GM23338 (cell line): ENCODE results near the gene CBX2. TPM values are rescaled to one million over a fixed set of nuclear protein-coding genes. Genes with fewer than 3 reads are reported as not detected.

Experiments used
- ATAC-seq: fragments of 200-7000 bp; cut with Tn5 transposase; 3 replicates; pipeline ENCODE4 v1.9.1; 2020
- DNase-seq: peaks from one replicate; pipeline ENCODE4 v3.0.0-alpha.2; 2015; ENCODE audit warnings: low spot score
- H2AFZ ChIP-seq: fragments of 200-600 bp; sonication (generic); 2 replicates; pipeline ENCODE4 v1.8.0; 2016; ENCODE audit warnings: antibody characterized with exemption, mild to moderate bottlenecking, moderate library complexity
- H3F3A ChIP-seq: fragments of 200-600 bp; sonication (generic); replicated peaks from 2 replicates; pipeline ENCODE4 v1.8.0; 2017; ENCODE audit warnings: antibody characterized with exemption, mixed run types, low read depth
- H3K27ac ChIP-seq: fragments of 200-600 bp; sonication (generic); 2 replicates; pipeline ENCODE4 v1.6.1; 2016; ENCODE audit warnings: low read depth
- H3K27me3 ChIP-seq: fragments of 200-600 bp; sonication (generic); 2 replicates; pipeline ENCODE4 v1.8.0; 2016; ENCODE audit warnings: mild to moderate bottlenecking, mixed run types, moderate library complexity; ENCODE audit not compliant: insufficient read depth
- H3K36me3 ChIP-seq: fragments of 200-600 bp; sonication (generic); 2 replicates; pipeline ENCODE4 v1.8.0; 2016; ENCODE audit warnings: mild to moderate bottlenecking; ENCODE audit not compliant: insufficient read depth
- H3K4me1 ChIP-seq: fragments of 200-600 bp; sonication (generic); 2 replicates; pipeline ENCODE4 v1.8.0; 2016; ENCODE audit warnings: mild to moderate bottlenecking, moderate library complexity; ENCODE audit not compliant: insufficient read depth
- H3K4me2 ChIP-seq: fragments of 200-600 bp; sonication (generic); 2 replicates; pipeline ENCODE4 v1.7.1; 2017; ENCODE audit warnings: mixed run types
- H3K4me3 ChIP-seq: fragments of 200-600 bp; sonication (generic); 2 replicates; pipeline ENCODE4 v1.6.1; 2016; ENCODE audit warnings: mixed run types
- H3K79me2 ChIP-seq: fragments of 200-600 bp; sonication (generic); replicated peaks from 2 replicates; pipeline ENCODE4 v1.8.0; 2017; ENCODE audit warnings: mild to moderate bottlenecking; ENCODE audit not compliant: insufficient read depth
- H3K9me2 ChIP-seq: fragments of 200-600 bp; sonication (generic); 2 replicates; pipeline ENCODE4 v1.8.0; 2017; ENCODE audit not compliant: insufficient read depth
- H4K20me1 ChIP-seq: fragments of 200-600 bp; sonication (generic); replicated peaks from 2 replicates; pipeline ENCODE4 v1.8.0; 2017; ENCODE audit warnings: mild to moderate bottlenecking; ENCODE audit not compliant: insufficient read depth
- H3K27ac Mint-ChIP-seq: 2 replicates; pipeline ENCODE4 v1.8.0; 2020; ENCODE audit warnings: inconsistent platforms, mild to moderate bottlenecking, moderate library complexity, mixed read lengths
- H3K27me3 Mint-ChIP-seq: 3 replicates; pipeline ENCODE4 v1.8.0; 2022; ENCODE audit warnings: low read depth, mild to moderate bottlenecking, moderate library complexity, mixed read lengths, inconsistent platforms; ENCODE audit not compliant: insufficient read depth, poor library complexity
- H3K36me3 Mint-ChIP-seq: 3 replicates; pipeline ENCODE4 v1.8.0; 2021; ENCODE audit warnings: low read depth, mild to moderate bottlenecking, inconsistent platforms, moderate library complexity, mixed read lengths
- H3K4me1 Mint-ChIP-seq: 3 replicates; pipeline ENCODE4 v1.8.0; 2020; ENCODE audit warnings: mild to moderate bottlenecking, inconsistent platforms, mixed read lengths
- H3K4me3 Mint-ChIP-seq: 3 replicates; pipeline ENCODE4 v1.8.0; 2021; ENCODE audit warnings: moderate library complexity, mild to moderate bottlenecking, inconsistent platforms, mixed read lengths
- H3K9me3 Mint-ChIP-seq: 3 replicates; pipeline ENCODE4 v1.8.0; 2020; ENCODE audit warnings: moderate library complexity, mild to moderate bottlenecking, inconsistent platforms, mixed read lengths
- CTCF ChIP-seq, 2 experiments: fragments of 200-600 bp in 1 of 2; sonication (generic) in 1 of 2; conservative IDR thresholded peaks; 2 replicates each; pipeline versions ENCODE4 v1.5.1 to v1.6.1; 2016 to 2017; ENCODE audit warnings: antibody characterized with exemption in 2 of 2, low read depth in 2 of 2, mild to moderate bottlenecking in 2 of 2, moderate library complexity in 1 of 2
- EZH2 ChIP-seq: fragments of 200-600 bp; sonication (generic); IDR thresholded peaks from one replicate; pipeline ENCODE4 v1.8.0; 2017; ENCODE audit warnings: antibody characterized with exemption, mild to moderate bottlenecking, low read depth; ENCODE audit not compliant: unreplicated experiment
- NANOG ChIP-seq: IDR thresholded peaks from 2 replicates; pipeline ENCODE4 v1.6.1; 2016; ENCODE audit warnings: antibody characterized with exemption, borderline replicate concordance
- POLR2AphosphoS5 ChIP-seq: IDR thresholded peaks from 2 replicates; pipeline ENCODE4 v1.6.1; 2016; ENCODE audit warnings: antibody characterized with exemption, low read depth
- REST ChIP-seq: IDR thresholded peaks from one replicate; pipeline ENCODE4 v1.6.1; 2018; ENCODE audit warnings: antibody characterized with exemption; ENCODE audit not compliant: unreplicated experiment
- ZNF114 ChIP-seq: fragments of 250-450 bp; sonication (Bioruptor Pico); IDR thresholded peaks from 2 replicates; pipeline ENCODE4 v1.5.0; 2020; ENCODE audit warnings: mild to moderate bottlenecking, moderate library complexity
- ZNF331 ChIP-seq: fragments of 250-450 bp; sonication (Bioruptor Pico); IDR thresholded peaks from 2 replicates; pipeline ENCODE4 v1.5.0; 2020; ENCODE audit warnings: low read depth, mild to moderate bottlenecking, moderate library complexity
- ZNF462 ChIP-seq: fragments of 250-450 bp; sonication (Bioruptor Pico); IDR thresholded peaks from 2 replicates; pipeline ENCODE4 v1.5.0; 2020; ENCODE audit warnings: mild to moderate bottlenecking, moderate library complexity
- polyA plus RNA-seq: library from polyadenylated mRNA; unstranded; fragments of >200 nt; fragmentation: Nextera tagmentation; extraction: Ambion mirVana; gene quantifications from 2 replicates; pipeline ENCODE4 v1.2.1, GENCODE V29; 2016
- total RNA-seq: library from RNA; depleted of rRNA; stranded (reverse); fragments of >200 nt; shearing (Covaris generic); gene quantifications from 2 replicates; pipeline ENCODE4 v1.2.3, GENCODE V29; 2014

The CBX2 gene
- total and polyA plus RNA-seq, 2 experiments from 2014 or later: 26.6 to 114 TPM

- TF ChIP-seq REST: no peak
- no peak for TF ChIP-seq POLR2AphosphoS5
- TF ChIP-seq NANOG: no peak
- TF ChIP-seq ZNF331 (CRISPR knock-in tag): no peak
- TF ChIP-seq CTCF (conservative IDR thresholded peaks at IDR 0.05; ENCODE audit: low read depth in 2 of 2): no peak
- TF ChIP-seq ZNF114: no peak
These were observed 43.6 kb downstream of the CBX2 start (continued) for GRCh38 chr17:79821331-79822095.

GRCh38 chr17:79822583-79823124 is 44.7 kb downstream of the CBX2 start:
- no peaks in the 10 kb centered on the region for H3K9me2 ChIP-seq
- peaks cover 4% of the 10 kb centered on the region; the same call in 1 of the 3 replicates for H3K36me3 Mint-ChIP-seq
- no peaks in the 10 kb centered on the region for H3K79me2 ChIP-seq
- TF ChIP-seq EZH2 (peak; percentile 35), ZNF462 (CRISPR knock-in tag) (no peak)
- H3K4me3 Mint-ChIP-seq: no peak overlapping the region
- peaks cover 91% of the 10 kb centered on the region for H3K27me3 ChIP-seq
- H3K27ac ChIP-seq: no peak overlapping the region
- H3K4me3 ChIP-seq: no peak overlapping the region
- no peaks in the 10 kb centered on the region for H4K20me1 ChIP-seq
- H3K9me3 Mint-ChIP-seq: peaks cover 7% of the 10 kb centered on the region; the same call in 2 of the 3 replicates
- ATAC-seq: no peak
- H3K27me3 Mint-ChIP-seq: peaks cover 73% of the 10 kb centered on the region
- H3F3A ChIP-seq: 0 out of 2 replicates have a peak, but pooled peaks cover 13% of the 10 kb centered on the region
- peaks cover 11% of the 10 kb centered on the region for H3K4me1 Mint-ChIP-seq
- H2AFZ ChIP-seq: no peak overlapping the region
- no peaks in the 10 kb centered on the region for H3K36me3 ChIP-seq
- no peak overlapping the region for H3K4me2 ChIP-seq
- no peaks in the 10 kb centered on the region for H3K4me1 ChIP-seq
- H3K27ac Mint-ChIP-seq: no peak overlapping the region
- no peak for DNase-seq
